ENCODE data around the gene TMEM178A.
A peak's percentile ranks its signal among the peaks of the same experiment; 100 is the strongest.

The TMEM178A gene

DNA sequence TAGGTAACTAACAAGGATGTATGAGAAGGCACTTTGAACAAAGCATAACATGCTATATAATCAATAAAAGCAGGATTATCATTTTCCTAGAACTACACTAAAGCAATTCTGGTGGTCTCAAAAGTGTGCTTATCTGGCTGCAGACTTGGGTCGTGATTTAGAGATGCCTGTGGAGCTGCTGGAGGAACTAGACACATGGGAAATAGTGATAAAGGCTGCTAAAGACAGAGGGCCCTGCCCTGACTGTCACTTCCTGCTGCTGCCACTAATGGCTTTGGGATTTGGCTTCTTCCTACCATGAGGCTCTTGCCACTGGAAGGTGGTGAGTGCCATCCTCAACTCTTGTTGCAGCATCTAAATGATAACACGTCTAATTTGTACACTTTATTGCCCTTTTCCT, 22.5 kb downstream of the TMEM178A start:
- TF ChIP-seq, protein P1, sequence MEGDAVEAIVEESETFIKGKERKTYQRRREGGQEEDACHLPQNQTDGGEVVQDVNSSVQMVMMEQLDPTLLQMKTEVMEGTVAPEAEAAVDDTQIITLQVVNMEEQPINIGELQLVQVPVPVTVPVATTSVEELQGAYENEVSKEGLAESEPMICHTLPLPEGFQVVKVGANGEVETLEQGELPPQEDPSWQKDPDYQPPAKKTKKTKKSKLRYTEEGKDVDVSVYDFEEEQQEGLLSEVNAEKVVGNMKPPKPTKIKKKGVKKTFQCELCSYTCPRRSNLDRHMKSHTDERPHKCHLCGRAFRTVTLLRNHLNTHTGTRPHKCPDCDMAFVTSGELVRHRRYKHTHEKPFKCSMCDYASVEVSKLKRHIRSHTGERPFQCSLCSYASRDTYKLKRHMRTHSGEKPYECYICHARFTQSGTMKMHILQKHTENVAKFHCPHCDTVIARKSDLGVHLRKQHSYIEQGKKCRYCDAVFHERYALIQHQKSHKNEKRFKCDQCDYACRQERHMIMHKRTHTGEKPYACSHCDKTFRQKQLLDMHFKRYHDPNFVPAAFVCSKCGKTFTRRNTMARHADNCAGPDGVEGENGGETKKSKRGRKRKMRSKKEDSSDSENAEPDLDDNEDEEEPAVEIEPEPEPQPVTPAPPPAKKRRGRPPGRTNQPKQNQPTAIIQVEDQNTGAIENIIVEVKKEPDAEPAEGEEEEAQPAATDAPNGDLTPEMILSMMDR (conservative IDR thresholded peaks at IDR 0.05), result no peak
- no peak overlapping the region for H3K27ac ChIP-seq

GRCh38 chr2:39689272-39689841, 23.6 kb downstream of the TMEM178A start:
- TF ChIP-seq, protein P1 (conservative IDR thresholded peaks at IDR 0.05), result no peak
- no peak overlapping the region for H3K27ac ChIP-seq

DNA sequence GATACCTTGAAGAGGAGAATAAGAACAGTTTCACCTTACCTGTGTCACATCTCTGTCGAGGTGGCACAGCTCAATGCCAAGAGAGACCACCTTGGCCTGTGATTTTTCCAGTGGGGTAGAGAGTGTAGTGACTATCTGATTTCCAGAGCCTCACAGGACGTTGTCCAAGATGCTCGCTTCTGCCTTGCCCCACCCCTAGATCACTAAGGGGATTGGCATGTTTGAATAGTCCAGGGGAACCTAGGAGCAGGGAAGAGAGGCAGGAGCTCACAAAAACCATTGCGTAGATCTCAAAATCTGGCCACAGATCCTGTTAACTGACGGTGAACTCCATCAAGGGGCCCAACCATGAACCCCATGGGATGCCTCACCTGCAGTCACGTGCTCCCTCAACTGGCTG, 24.2 kb downstream of the TMEM178A start:
- TF ChIP-seq, protein P1 (conservative IDR thresholded peaks at IDR 0.05), result no peak
- no peak overlapping the region for H3K27ac ChIP-seq

DNA sequence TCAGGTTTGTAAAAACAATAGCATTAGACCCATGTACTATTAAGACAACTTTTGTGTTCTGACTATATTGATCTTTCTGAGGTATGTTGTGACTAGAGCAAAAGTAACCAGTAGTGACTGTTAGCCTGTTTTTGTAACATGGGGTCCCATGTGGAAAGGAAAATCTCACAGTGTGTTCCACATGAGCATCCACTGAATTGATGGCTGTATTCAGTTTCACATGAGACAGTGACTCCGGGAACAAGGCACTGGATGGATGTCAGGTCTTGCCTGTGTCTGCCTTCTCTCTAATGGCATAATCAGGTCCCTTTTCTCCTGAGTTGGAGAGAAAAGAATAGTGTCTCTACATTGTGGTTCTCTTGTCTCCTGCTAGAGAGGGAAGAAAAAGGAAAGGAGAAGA, 27.5 kb downstream of the TMEM178A start:
- no peak overlapping the region for H3K27ac ChIP-seq

DNA sequence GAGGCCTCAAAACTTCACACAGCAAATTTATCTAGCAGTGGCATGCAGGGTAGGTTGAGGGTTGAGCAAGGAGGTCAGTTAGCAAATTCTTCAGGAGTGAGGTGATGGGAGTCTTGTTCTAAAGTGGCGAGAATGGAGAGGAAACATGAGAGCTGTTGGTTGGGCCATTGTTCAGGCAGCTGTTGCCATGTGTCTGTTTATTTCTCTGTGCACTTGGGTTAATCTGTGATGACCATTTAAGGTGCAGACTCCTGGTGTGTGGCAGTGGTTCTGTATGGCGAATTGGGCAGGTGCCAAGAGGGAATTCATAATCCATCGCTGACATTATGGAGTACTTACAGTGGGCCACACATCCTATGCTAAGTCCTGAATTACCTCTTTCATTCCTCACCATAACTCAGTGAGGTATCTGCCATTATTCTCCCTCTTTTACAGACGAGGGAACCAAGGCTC, 30.4 kb downstream of the TMEM178A start:
- TF ChIP-seq, protein P1 (conservative IDR thresholded peaks at IDR 0.05), result no peak
- H3K27ac ChIP-seq, result no peak overlapping the region

More for the DNA sequence above, 27.5 kb downstream of the TMEM178A start:
- TF ChIP-seq, protein P1 (conservative IDR thresholded peaks at IDR 0.05), result no peak

- H3K27ac ChIP-seq, result peak overlapping the region; percentile 26; the same call in 1 of the 2 replicates
Measured at GRCh38 chr2:39696838-39697237, 31.1 kb downstream of the TMEM178A start.

GRCh38 chr2:39697454-39697853, 31.7 kb downstream of the TMEM178A start:
- H3K27ac ChIP-seq, result peak overlapping the region; percentile 26; the same call in 1 of the 2 replicates
- TF ChIP-seq, protein P1 (conservative IDR thresholded peaks at IDR 0.05), result no peak

More at GRCh38 chr2:39696838-39697237, 31.1 kb downstream of the TMEM178A start:
- TF ChIP-seq, protein P1 (conservative IDR thresholded peaks at IDR 0.05), result peak; percentile 66
